T-cell (primary cell): Measurements from ENCODE around the gene SLC9A1. TPM values are rescaled to one million over a fixed set of nuclear protein-coding genes. Genes with fewer than 3 reads are reported as not detected.
A peak's percentile ranks its signal among the peaks of the same experiment; 100 is the strongest.

Source experiments
- ATAC-seq, 4 experiments: fragments of 200-7000 bp in 3 of 4; fragments of 150-1000 bp in 1 of 4; cut with Tn5 transposase; replicated peaks in 1 of 4; 1 replicate in 3 of 4; 2 replicates in 1 of 4; pipeline ENCODE4 v1.10.0; 2021; ENCODE audit warnings: moderate library complexity in 3 of 4, mild to moderate bottlenecking in 2 of 4, moderate number of reproducible peaks in 1 of 4
- CTCF ChIA-PET, 2 donors: fragments of 300-600 bp; sonication (Branson Sonifier 250); formaldehyde crosslinking; loops; one replicate each; lab custom pipeline; 2022; ENCODE audit warnings: antibody characterized with exemption in 2 of 2; lab: Charles Lee
- POLR2A ChIA-PET, 2 donors: fragments of 300-600 bp; sonication (Branson Sonifier 250); formaldehyde crosslinking; loops; one replicate each; lab custom pipeline; 2022; ENCODE audit warnings: antibody characterized with exemption in 2 of 2; lab: Charles Lee
- DNase-seq, 35 experiments: peaks; one replicate each; pipeline versions ENCODE4 v3.0.0 to v3.0.0-alpha.2; 2013 to 2023
- H3K27ac ChIP-seq: one replicate; pipeline ENCODE4 v1.5.1; 2013; ENCODE audit warnings: low read length
- H3K27me3 ChIP-seq, 2 experiments: replicated peaks in 1 of 2; 1 replicate in 1 of 2; 2 replicates in 1 of 2; pipeline versions ENCODE4 v1.6.1 to v1.7.0; 2013; ENCODE audit warnings: low read length in 1 of 2, mixed read lengths in 1 of 2; ENCODE audit not compliant: control insufficient read depth in 2 of 2, insufficient read depth in 2 of 2; ENCODE audit errors: extremely low read depth in 1 of 2
- H3K36me3 ChIP-seq, 2 donors: 1 replicate in 1 of 2; 2 replicates in 1 of 2; pipeline versions ENCODE4 v1.6.1 to v1.7.0; 2013; ENCODE audit warnings: low read length in 1 of 2; ENCODE audit not compliant: control insufficient read depth in 2 of 2, insufficient read depth in 1 of 2; ENCODE audit errors: extremely low read depth in 1 of 2
- H3K4me1 ChIP-seq, 2 experiments: 1 replicate in 1 of 2; 2 replicates in 1 of 2; pipeline versions ENCODE4 v1.6.1 to v1.7.0; 2013; ENCODE audit warnings: low read length in 2 of 2, mixed read lengths in 1 of 2; ENCODE audit not compliant: insufficient read depth in 2 of 2, control insufficient read depth in 1 of 2; ENCODE audit errors: extremely low read depth in 1 of 2
- H3K4me3 ChIP-seq, 2 donors: 1 replicate in 1 of 2; 2 replicates in 1 of 2; pipeline versions ENCODE4 v1.5.1 to v1.7.0; 2013; ENCODE audit warnings: mild to moderate bottlenecking in 2 of 2, low read length in 1 of 2, moderate library complexity in 1 of 2; ENCODE audit not compliant: control insufficient read depth in 1 of 2; ENCODE audit errors: extremely low read depth in 1 of 2
- H3K9me3 ChIP-seq: 2 replicates; pipeline ENCODE4 v1.7.0; 2013
- H3K27ac Mint-ChIP-seq, 2 donors: one replicate each; pipeline ENCODE4 v1.8.0; 2020 to 2021; ENCODE audit warnings: mild to moderate bottlenecking in 2 of 2, mixed read lengths in 2 of 2
- H3K27me3 Mint-ChIP-seq, 2 donors: one replicate each; pipeline ENCODE4 v1.8.0; 2021 to 2022; ENCODE audit warnings: mixed read lengths in 2 of 2
- H3K36me3 Mint-ChIP-seq: one replicate; pipeline ENCODE4 v1.8.0; 2021; ENCODE audit warnings: mixed read lengths
- H3K4me1 Mint-ChIP-seq, 3 donors: one replicate each; pipeline ENCODE4 v1.8.0; 2020 to 2022; ENCODE audit warnings: mixed read lengths in 3 of 3, mild to moderate bottlenecking in 1 of 3
- H3K4me3 Mint-ChIP-seq, 3 donors: one replicate each; pipeline ENCODE4 v1.8.0; 2020 to 2022; ENCODE audit warnings: mild to moderate bottlenecking in 3 of 3, mixed read lengths in 3 of 3, moderate library complexity in 3 of 3
- H3K9me3 Mint-ChIP-seq, 3 donors: one replicate each; pipeline ENCODE4 v1.8.0; 2020 to 2022; ENCODE audit warnings: mixed read lengths in 3 of 3
- WGBS: methylation state at CpG from one replicate; pipeline ENCODE4 v1.1.5; 2013; ENCODE audit warnings: missing lambda C conversion rate; ENCODE audit not compliant: insufficient coverage; 5-methylcytosine and 5-hydroxymethylcytosine counted together
- total RNA-seq, 35 experiments: library from RNA in 6 of 35; stranded (reverse) in 6 of 35; fragments of 120-200 nt in 1 of 35; gene quantifications; one replicate each; pipeline versions ENCODE4 v1.2.1 to v1.2.4 and lab custom pipeline; 2013 to 2026

Gene SLC9A1
- total RNA-seq, 5 donors from 2014 or later (not counting 1 experiment from before 2014, with no cell fraction given): 14.6 to 24.4 (median 18.5) TPM

GRCh38 chr1:27135541-27136235, 19.2 kb downstream of the SLC9A1 start:
- H3K4me3 Mint-ChIP-seq: peak overlapping the region in 1 of 3 donors; percentile 91
- peak in 1 of 35 experiments; percentile 13 for DNase-seq
- H3K36me3 Mint-ChIP-seq: peaks cover 8% of the 10 kb centered on the region

GRCh38 chr1:27133991-27134390, 20.9 kb downstream of the SLC9A1 start:
- POLR2A ChIA-PET: no interaction called here
- H3K27me3 Mint-ChIP-seq: no peaks in the 10 kb centered on the region
- Histone ChIP-seq H3K27ac (no peak overlapping the region), H3K27me3 (no peaks in the 10 kb centered on the region), H3K4me3 (no peak overlapping the region), H3K36me3 (no peaks in the 10 kb centered on the region), H3K4me1 (peaks cover 20 to 33% of the 10 kb centered on the region in 2 experiments), H3K9me3 (no peaks in the 10 kb centered on the region)
- peaks cover 11% of the 10 kb centered on the region for H3K36me3 Mint-ChIP-seq
- no peak for DNase-seq
- 89% methylated on average over 3 of the region's 6 CpGs for WGBS
- peaks cover 35 to 36% (median 35%) of the 10 kb centered on the region in 3 donors for H3K4me1 Mint-ChIP-seq
- H3K9me3 Mint-ChIP-seq: no peaks in the 10 kb centered on the region
- no peak overlapping the region for H3K27ac Mint-ChIP-seq
- ATAC-seq: no peak
- no peak overlapping the region for H3K4me3 Mint-ChIP-seq
- CTCF ChIA-PET: interaction anchor here in 1 of 2 donors (0.7 kb wide), 1 partner anchor 1209 kb away, joined by 3 read pairs; no protein-coding TSS in a partner anchor

More at GRCh38 chr1:27135541-27136235, 19.2 kb downstream of the SLC9A1 start:
- Histone ChIP-seq H3K36me3 (no peaks in the 10 kb centered on the region), H3K9me3 (no peaks in the 10 kb centered on the region), H3K27ac (peak overlapping the region; percentile 99), H3K4me1 (peaks cover 29 to 45% of the 10 kb centered on the region in 2 experiments), H3K27me3 (no peaks in the 10 kb centered on the region), H3K4me3 (no peak overlapping the region)
- peaks cover 48 to 53% (median 52%) of the 10 kb centered on the region in 3 donors for H3K4me1 Mint-ChIP-seq
- no peaks in the 10 kb centered on the region for H3K9me3 Mint-ChIP-seq
- ChIA-PET POLR2A (interaction anchor here in 1 of 2 donors (0.8 kb wide), 1 partner anchor 19 kb away, joined by 3 read pairs; the partner anchor contains the start of gene SLC9A1), CTCF (interaction anchor here (0.5 to 1.3 kb wide), 4 partner anchors 10 to 94 kb away, joined by 4 to 9 read pairs (median 6); partner anchors contain the start of gene SLC9A1 (in 1 of the 2))
- H3K27me3 Mint-ChIP-seq: no peaks in the 10 kb centered on the region
- ATAC-seq: no peak
- 87% methylated on average over 4 of the region's 5 CpGs for WGBS
- H3K27ac Mint-ChIP-seq: peak overlapping the region; percentile 100

- H3K4me3 Mint-ChIP-seq: no peak overlapping the region
- Histone ChIP-seq H3K27me3 (no peaks in the 10 kb centered on the region), H3K27ac (no peak overlapping the region), H3K4me1 (peaks cover 20 to 27% of the 10 kb centered on the region in 2 experiments), H3K36me3 (no peaks in the 10 kb centered on the region), H3K9me3 (no peaks in the 10 kb centered on the region), H3K4me3 (no peak overlapping the region)
- peaks cover 12% of the 10 kb centered on the region for H3K36me3 Mint-ChIP-seq
- H3K27me3 Mint-ChIP-seq: no peaks in the 10 kb centered on the region
- CTCF ChIA-PET: no interaction called here
- H3K9me3 Mint-ChIP-seq: no peaks in the 10 kb centered on the region
- H3K27ac Mint-ChIP-seq: no peak overlapping the region
- 81% methylated on average over 4 of the region's 5 CpGs for WGBS
- POLR2A ChIA-PET: no interaction called here
- H3K4me1 Mint-ChIP-seq: peaks cover 27 to 29% (median 28%) of the 10 kb centered on the region in 3 donors
- ATAC-seq (no peak), DNase-seq (no peak)
Measured at GRCh38 chr1:27133158-27133557, 21.8 kb downstream of the SLC9A1 start.

- POLR2A ChIA-PET: no interaction called here
- ATAC-seq (no peak), DNase-seq (no peak)
- peaks cover 19 to 21% of the 10 kb centered on the region in 2 experiments for H3K4me1 ChIP-seq
- CTCF ChIA-PET: no interaction called here
- WGBS: 97% methylated on average over 7 of the region's 7 CpGs
- H3K4me1 Mint-ChIP-seq: peaks cover 22 to 23% (median 23%) of the 10 kb centered on the region in 3 donors
- no peak overlapping the region for H3K4me3 Mint-ChIP-seq
- H3K27me3 Mint-ChIP-seq: no peaks in the 10 kb centered on the region
- H3K27ac Mint-ChIP-seq: no peak overlapping the region
- no peak overlapping the region for H3K4me3 ChIP-seq
- no peak overlapping the region for H3K27ac ChIP-seq
- no peaks in the 10 kb centered on the region for H3K9me3 ChIP-seq
- peaks cover 1 to 4% of the 10 kb centered on the region in 2 donors for H3K36me3 ChIP-seq
- H3K27me3 ChIP-seq: no peaks in the 10 kb centered on the region
- H3K36me3 Mint-ChIP-seq: peaks cover 15% of the 10 kb centered on the region
- H3K9me3 Mint-ChIP-seq: no peaks in the 10 kb centered on the region
Measured at GRCh38 chr1:27132624-27133023, 22.3 kb downstream of the SLC9A1 start.

GRCh38 chr1:27132147-27132546, 22.8 kb downstream of the SLC9A1 start:
- Mint-ChIP-seq H3K36me3 (peaks cover 15% of the 10 kb centered on the region), H3K27ac (no peak overlapping the region), H3K4me1 (peaks cover 18 to 19% (median 18%) of the 10 kb centered on the region in 3 donors), H3K9me3 (no peaks in the 10 kb centered on the region), H3K4me3 (no peak overlapping the region), H3K27me3 (no peaks in the 10 kb centered on the region)
- DNase-seq (no peak), ATAC-seq (no peak)
- CTCF ChIA-PET: no interaction called here
- Histone ChIP-seq H3K27ac (no peak overlapping the region), H3K4me3 (no peak overlapping the region), H3K4me1 (peaks cover 14 to 17% of the 10 kb centered on the region in 2 experiments), H3K36me3 (peaks cover 4 to 6% of the 10 kb centered on the region in 2 donors), H3K9me3 (no peaks in the 10 kb centered on the region), H3K27me3 (no peaks in the 10 kb centered on the region)
- POLR2A ChIA-PET: no interaction called here
- no CpG with 5 or more reads among the region's 4 CpGs for WGBS

GRCh38 chr1:27130798-27131197, 24.1 kb downstream of the SLC9A1 start:
- H3K36me3 Mint-ChIP-seq: peaks cover 20% of the 10 kb centered on the region
- CTCF ChIA-PET: no interaction called here
- Histone ChIP-seq H3K4me3 (no peak overlapping the region), H3K4me1 (peaks cover 2 to 3% of the 10 kb centered on the region in 2 experiments), H3K27me3 (no peaks in the 10 kb centered on the region), H3K36me3 (peaks cover 4 to 10% of the 10 kb centered on the region in 2 donors), H3K27ac (no peak overlapping the region), H3K9me3 (no peaks in the 10 kb centered on the region)
- 86% methylated on average over 3 of the region's 3 CpGs for WGBS
- ATAC-seq (no peak), DNase-seq (no peak)
- POLR2A ChIA-PET: no interaction called here
- H3K4me3 Mint-ChIP-seq: no peak overlapping the region
- H3K9me3 Mint-ChIP-seq: no peaks in the 10 kb centered on the region
- H3K4me1 Mint-ChIP-seq: peaks cover 4 to 11% (median 6%) of the 10 kb centered on the region in 3 donors
- no peak overlapping the region for H3K27ac Mint-ChIP-seq
- no peaks in the 10 kb centered on the region for H3K27me3 Mint-ChIP-seq
